Neuronal stem cell (in vitro differentiated cells): ENCODE results near the gene ZNF350.
"Not testable (repeated sequence)": the region's sequence is repeated elsewhere in the genome, so short reads cannot be mapped to it uniquely, and the experiment has no call there.

ENCODE experiments used
- DNase-seq: peaks from one replicate; pipeline ENCODE4 v3.0.0-alpha.2; 2013; ENCODE audit warnings: low spot score
- H2AFZ ChIP-seq: one replicate; pipeline ENCODE4 v1.6.1; 2013; ENCODE audit warnings: mild to moderate bottlenecking, low read length, inconsistent platforms
- H2AK5ac ChIP-seq: 2 replicates; pipeline ENCODE4 v1.6.1; 2013; ENCODE audit warnings: low read depth, mild to moderate bottlenecking, inconsistent platforms, low read length, moderate library complexity, mixed read lengths
- H2BK120ac ChIP-seq: 2 replicates; pipeline ENCODE4 v1.6.1; 2013; ENCODE audit warnings: low read depth, mild to moderate bottlenecking, inconsistent platforms, low read length, moderate library complexity, mixed read lengths
- H2BK12ac ChIP-seq: one replicate; pipeline ENCODE4 v1.6.1; 2013; ENCODE audit warnings: low read length, inconsistent platforms
- H2BK15ac ChIP-seq: 2 replicates; pipeline ENCODE4 v1.6.1; 2013; ENCODE audit warnings: mild to moderate bottlenecking, low read length, inconsistent platforms, mixed read lengths
- H2BK5ac ChIP-seq: one replicate; pipeline ENCODE4 v1.6.1; 2013; ENCODE audit warnings: inconsistent platforms, mild to moderate bottlenecking, low read length, moderate library complexity
- H3K14ac ChIP-seq: one replicate; pipeline ENCODE4 v1.6.1; 2013; ENCODE audit warnings: low read length, inconsistent platforms
- H3K18ac ChIP-seq: 2 replicates; pipeline ENCODE4 v1.6.1; 2013; ENCODE audit warnings: low read length, inconsistent platforms
- H3K23ac ChIP-seq: 2 replicates; pipeline ENCODE4 v1.6.1; 2013; ENCODE audit warnings: low read depth, mild to moderate bottlenecking, mixed read lengths, low read length, inconsistent platforms; ENCODE audit not compliant: poor library complexity
- H3K27ac ChIP-seq: replicated peaks from 3 replicates; pipeline ENCODE4 v1.5.1; 2013; ENCODE audit warnings: low read length, inconsistent platforms
- H3K27me3 ChIP-seq, 3 experiments: 2 replicates each; pipeline ENCODE4 v1.6.1; 2013; ENCODE audit warnings: low read length in 3 of 3, mild to moderate bottlenecking in 2 of 3, inconsistent platforms in 1 of 3, low read depth in 1 of 3, mixed read lengths in 1 of 3, moderate library complexity in 1 of 3; ENCODE audit not compliant: control insufficient read depth in 3 of 3, insufficient read depth in 3 of 3
- H3K36me3 ChIP-seq, 2 donors: replicated peaks in 1 of 2; 2 replicates each; pipeline ENCODE4 v1.6.1; 2013; ENCODE audit warnings: low read length in 2 of 2; ENCODE audit not compliant: control insufficient read depth in 2 of 2, insufficient read depth in 2 of 2
- H3K4ac ChIP-seq: 2 replicates; pipeline ENCODE4 v1.6.1; 2013; ENCODE audit warnings: inconsistent platforms, mild to moderate bottlenecking, low read length, moderate library complexity
- H3K4me1 ChIP-seq, 2 donors: 1 replicate in 1 of 2; 2 replicates in 1 of 2; pipeline ENCODE4 v1.6.1; 2013; ENCODE audit warnings: low read length in 2 of 2, low read depth in 1 of 2; ENCODE audit not compliant: control insufficient read depth in 2 of 2, insufficient read depth in 1 of 2
- H3K4me2 ChIP-seq: one replicate; pipeline ENCODE4 v1.6.1; 2013; ENCODE audit warnings: mild to moderate bottlenecking, low read length, inconsistent platforms; ENCODE audit not compliant: insufficient read depth, poor library complexity, severe bottlenecking
- H3K4me3 ChIP-seq, 2 donors: 2 replicates each; pipeline ENCODE4 v1.5.1; 2013; ENCODE audit warnings: low read length in 2 of 2, mild to moderate bottlenecking in 2 of 2, inconsistent platforms in 1 of 2, moderate library complexity in 1 of 2
- H3K79me1 ChIP-seq: one replicate; pipeline ENCODE4 v1.6.1; 2013; ENCODE audit warnings: low read depth, mild to moderate bottlenecking, inconsistent platforms, low read length, moderate library complexity
- H3K9ac ChIP-seq: one replicate; pipeline ENCODE4 v1.6.1; 2013; ENCODE audit warnings: mild to moderate bottlenecking, low read depth, low read length, inconsistent platforms; ENCODE audit not compliant: poor library complexity
- H3K9me3 ChIP-seq, 2 donors: replicated peaks in 1 of 2; 2 replicates each; pipeline versions ENCODE3 to v1.6.1; 2013; ENCODE audit warnings: low read length in 2 of 2, mild to moderate bottlenecking in 2 of 2, inconsistent platforms in 1 of 2, low read depth in 1 of 2, mixed read lengths in 1 of 2, moderate library complexity in 1 of 2; ENCODE audit not compliant: control insufficient read depth in 2 of 2, insufficient read depth in 1 of 2
- H4K8ac ChIP-seq: one replicate; pipeline ENCODE4 v1.6.1; 2013; ENCODE audit warnings: low read depth, mild to moderate bottlenecking, inconsistent platforms, low read length, moderate library complexity
- H4K91ac ChIP-seq: one replicate; pipeline ENCODE4 v1.6.1; 2013; ENCODE audit warnings: low read length, low read depth, mild to moderate bottlenecking, inconsistent platforms; ENCODE audit not compliant: poor library complexity
- WGBS, 2 donors: extraction: QIAGEN DNeasy Blood & Tissue Kit; methylation state at CpG; one replicate each; pipeline ENCODE4 v1.1.7; 2013; ENCODE audit warnings: missing lambda C conversion rate in 2 of 2, mixed read lengths in 1 of 2; ENCODE audit not compliant: insufficient read length in 2 of 2, insufficient replicate concordance in 1 of 2; ENCODE audit errors: extremely low coverage in 2 of 2; 5-methylcytosine and 5-hydroxymethylcytosine counted together

Gene ZNF350

GRCh38 chr19:51975787-51976186 lies 10.9 kb downstream of the ZNF350 start:
- H3K27me3 ChIP-seq, H2BK5ac ChIP-seq, H3K4me2 ChIP-seq, H3K4me3 ChIP-seq, H2BK12ac ChIP-seq, H2AFZ ChIP-seq, H3K9ac ChIP-seq, H3K27ac ChIP-seq, H3K79me1 ChIP-seq, DNase-seq, H2AK5ac ChIP-seq, H3K4me1 ChIP-seq, H2BK15ac ChIP-seq, H3K4ac ChIP-seq, H3K14ac ChIP-seq, H4K8ac ChIP-seq, H3K23ac ChIP-seq, H2BK120ac ChIP-seq, H3K18ac ChIP-seq, H4K91ac ChIP-seq: not testable (repeated sequence)
- peaks cover 25 to 78% of the 10 kb centered on the region in 2 donors for H3K9me3 ChIP-seq
- H3K36me3 ChIP-seq, result peaks cover 8 to 41% of the 10 kb centered on the region in 2 donors
- WGBS, 2 donors, result no CpG with 5 or more reads among the region's 17 CpGs

DNA sequence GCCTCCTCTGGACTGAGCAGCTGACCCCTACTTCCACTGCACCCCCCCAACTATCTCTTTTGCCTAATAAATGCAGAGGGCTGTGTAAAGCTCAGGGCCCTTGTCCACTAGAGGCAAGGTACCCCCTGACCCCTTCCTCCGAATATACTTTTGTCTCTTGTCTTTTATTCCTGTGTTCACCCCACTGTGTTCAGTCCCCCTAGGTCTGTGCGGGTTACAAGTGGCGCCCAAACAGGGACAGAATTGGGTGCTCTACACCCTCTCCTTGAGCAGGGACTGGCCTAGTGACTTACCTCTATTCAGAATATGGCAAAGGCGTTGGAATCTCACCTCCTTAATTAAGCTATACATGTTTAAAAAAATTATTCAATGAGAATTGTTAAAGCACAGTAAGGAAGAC lies 15.0 kb downstream of the ZNF350 start:
- no peak overlapping the region for H4K91ac ChIP-seq
- H2BK5ac ChIP-seq, result no peak overlapping the region
- no peak overlapping the region for H4K8ac ChIP-seq
- no peak overlapping the region for H3K27ac ChIP-seq
- H3K36me3 ChIP-seq, result peaks cover 17 to 70% of the 10 kb centered on the region in 2 donors
- H2BK120ac ChIP-seq, result no peak overlapping the region
- peaks cover 34 to 84% of the 10 kb centered on the region in 2 donors for H3K9me3 ChIP-seq
- no peak overlapping the region for H2AK5ac ChIP-seq
- no peak overlapping the region for H3K14ac ChIP-seq
- DNase-seq, result no peak
- no peak overlapping the region for H3K4ac ChIP-seq
- no peak overlapping the region for H2BK12ac ChIP-seq
- H3K9ac ChIP-seq, result no peak overlapping the region
- H2AFZ ChIP-seq, result no peak overlapping the region
- H3K23ac ChIP-seq, result no peak overlapping the region
- H3K79me1 ChIP-seq, result no peaks in the 10 kb centered on the region
- no peak overlapping the region for H3K4me2 ChIP-seq
- H3K27me3 ChIP-seq, result no peaks in the 10 kb centered on the region
- H3K4me1 ChIP-seq, result no peaks in the 10 kb centered on the region
- H3K4me3 ChIP-seq, result no peak overlapping the region
- no CpG with 5 or more reads among the region's 4 CpGs for WGBS, 2 donors
- no peak overlapping the region for H3K18ac ChIP-seq
- H2BK15ac ChIP-seq, result no peak overlapping the region

DNA sequence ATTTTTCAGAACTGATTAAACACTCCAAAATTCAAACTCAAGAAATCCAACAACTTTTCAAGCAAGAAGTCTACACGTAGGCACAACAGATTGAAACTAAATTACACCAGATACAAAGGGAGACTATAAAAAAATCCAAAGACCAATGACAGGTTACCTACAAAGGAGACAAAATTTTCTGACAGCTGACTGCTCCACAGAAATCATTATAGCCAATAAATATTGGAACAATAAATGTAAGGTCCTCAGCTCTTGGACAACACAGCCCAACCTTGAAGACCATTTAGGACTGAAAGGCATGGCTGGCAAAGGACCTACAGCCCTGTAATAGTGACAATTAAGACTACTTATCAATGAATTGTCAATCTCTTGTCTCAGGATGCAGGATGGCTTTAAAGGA lies 15.9 kb downstream of the ZNF350 start:
- no peaks in the 10 kb centered on the region for H3K79me1 ChIP-seq
- H3K9ac ChIP-seq, result no peak overlapping the region
- no peak overlapping the region for H2BK120ac ChIP-seq
- WGBS, 2 donors, result no CpG with 5 or more reads among the region's 1 CpG
- H3K4me3 ChIP-seq, result no peak overlapping the region
- H2AK5ac ChIP-seq, result no peak overlapping the region
- DNase-seq, result no peak
- no peak overlapping the region for H2BK12ac ChIP-seq
- H3K23ac ChIP-seq, result no peak overlapping the region
- no peaks in the 10 kb centered on the region for H3K4me1 ChIP-seq
- H3K18ac ChIP-seq, result no peak overlapping the region
- no peak overlapping the region for H3K4me2 ChIP-seq
- H3K27ac ChIP-seq, result no peak overlapping the region
- no peak overlapping the region for H4K8ac ChIP-seq
- H3K27me3 ChIP-seq, result no peaks in the 10 kb centered on the region
- H3K14ac ChIP-seq, result no peak overlapping the region
- no peak overlapping the region for H2BK5ac ChIP-seq
- H2AFZ ChIP-seq, result no peak overlapping the region
- H3K4ac ChIP-seq, result no peak overlapping the region
- peaks cover 18 to 79% of the 10 kb centered on the region in 2 donors for H3K36me3 ChIP-seq
- peaks cover 33 to 91% of the 10 kb centered on the region in 2 donors for H3K9me3 ChIP-seq
- no peak overlapping the region for H4K91ac ChIP-seq
- H2BK15ac ChIP-seq, result no peak overlapping the region

DNA sequence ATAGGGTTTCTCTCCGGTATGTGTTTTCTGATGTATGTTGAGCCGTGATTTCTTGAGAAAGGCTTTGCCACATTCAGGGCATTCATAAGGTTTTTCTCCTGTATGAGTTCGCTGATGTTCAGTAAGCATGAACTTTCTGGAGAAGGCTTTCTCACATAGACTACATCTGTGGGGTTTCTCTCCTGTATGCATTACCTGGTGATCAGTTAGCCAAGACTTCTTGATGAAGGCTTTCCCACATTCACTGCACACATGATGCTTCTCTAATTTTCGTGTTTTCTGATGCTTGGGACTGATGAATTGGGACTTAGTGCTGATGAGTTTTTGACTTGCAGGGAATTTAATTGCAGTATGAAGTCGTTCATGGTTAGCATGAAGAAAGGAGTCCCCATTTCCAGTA lies 21.1 kb downstream of the ZNF350 start:
- Histone ChIP-seq H3K4me3 (no peak overlapping the region), H3K23ac (no peak overlapping the region), H3K79me1 (no peaks in the 10 kb centered on the region), H2BK15ac (no peak overlapping the region), H4K8ac (no peak overlapping the region), H2BK12ac (no peak overlapping the region), H3K18ac (no peak overlapping the region), H3K27me3 (no peaks in the 10 kb centered on the region), H2BK120ac (no peak overlapping the region), H3K9ac (no peak overlapping the region), H3K36me3 (peaks cover 20 to 72% of the 10 kb centered on the region in 2 donors), H3K14ac (no peak overlapping the region), H2AK5ac (no peak overlapping the region), H3K4me2 (no peak overlapping the region), H4K91ac (no peak overlapping the region), H2AFZ (no peak overlapping the region), H3K4me1 (no peaks in the 10 kb centered on the region), H2BK5ac (no peak overlapping the region), H3K9me3 (peaks cover 21 to 64% of the 10 kb centered on the region in 2 donors), H3K4ac (no peak overlapping the region), H3K27ac (no peak overlapping the region)
- no peak for DNase-seq
- no CpG with 5 or more reads among the region's 5 CpGs for WGBS, 2 donors
